NCI-H1694 (cell line): ENCODE results near the gene ACTN4.

Source experiments
- DNase-seq: peaks from one replicate; lab custom pipeline; 2025; lab: John Stamatoyannopoulos, UW

The ACTN4 gene

DNA sequence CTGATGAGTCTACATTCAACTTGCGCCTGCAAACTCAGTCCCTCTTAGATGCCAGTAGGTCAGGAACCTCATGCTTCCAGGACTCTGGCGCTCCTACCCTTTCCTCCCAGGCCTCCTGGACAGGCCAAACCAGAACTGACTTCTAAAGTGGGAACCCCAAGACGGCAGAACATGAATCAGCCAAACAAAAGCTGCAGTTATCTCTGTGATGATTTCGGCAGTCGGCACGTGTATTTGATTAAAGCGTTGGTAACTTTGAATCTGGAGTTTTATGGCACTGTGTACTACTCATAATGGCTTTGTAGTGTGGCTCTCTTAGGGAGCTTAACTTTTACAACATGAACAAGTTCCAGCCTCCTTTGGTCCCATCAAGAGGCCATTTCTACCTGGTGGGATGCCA lies 13.7 kb downstream of the ACTN4 start:
- DNase-seq = no peak

DNA sequence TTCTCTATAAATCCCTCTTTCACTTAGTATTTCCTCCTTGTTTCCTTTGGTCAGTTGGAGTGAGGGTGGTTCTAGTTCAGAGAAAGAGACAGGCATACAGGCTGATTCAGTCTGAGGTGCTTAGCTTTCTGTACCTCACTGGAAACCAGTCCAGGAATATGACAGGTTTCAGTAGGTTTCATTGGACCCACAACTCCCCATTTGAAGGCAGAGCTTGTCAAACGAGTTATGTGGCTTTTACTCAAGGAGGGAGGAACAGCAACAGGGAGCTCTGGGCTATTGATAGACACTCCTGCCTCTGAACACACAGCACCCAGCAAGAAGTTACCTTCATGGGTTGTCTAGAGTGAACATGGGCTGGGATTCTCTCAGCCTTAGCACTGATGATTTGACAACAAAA lies 14.5 kb downstream of the ACTN4 start:
- DNase-seq = no peak

DNA sequence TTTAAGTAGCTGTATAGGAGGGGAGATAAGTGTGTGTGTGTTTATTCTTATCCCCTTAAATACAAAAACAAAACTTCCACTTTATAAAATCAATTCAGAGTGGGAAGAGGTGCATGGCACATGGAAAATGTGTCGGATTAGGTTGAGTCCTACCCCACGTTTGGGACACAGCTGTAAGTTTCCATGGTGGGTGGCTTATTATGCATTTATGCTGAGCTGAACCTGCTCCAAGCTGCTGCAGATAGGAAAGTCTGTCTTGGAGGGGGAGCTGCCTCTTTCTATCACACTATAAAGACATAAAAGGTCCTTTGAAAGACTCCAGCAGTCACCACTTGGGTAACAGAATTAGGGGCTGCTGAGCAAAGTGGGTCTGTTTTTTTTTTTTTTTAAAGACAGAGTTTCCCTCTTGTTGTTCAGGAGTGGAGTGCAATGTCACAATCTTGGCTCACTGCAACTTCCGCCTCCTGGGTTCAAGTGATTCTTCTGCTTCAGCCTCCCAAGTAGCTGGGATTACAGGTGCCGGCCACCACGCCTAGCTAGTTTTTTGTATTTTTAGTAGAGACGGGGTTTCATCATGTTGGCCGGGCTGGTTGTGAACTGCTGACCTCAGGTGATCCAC lies 15.2 kb downstream of the ACTN4 start:
- no peak for DNase-seq

DNA sequence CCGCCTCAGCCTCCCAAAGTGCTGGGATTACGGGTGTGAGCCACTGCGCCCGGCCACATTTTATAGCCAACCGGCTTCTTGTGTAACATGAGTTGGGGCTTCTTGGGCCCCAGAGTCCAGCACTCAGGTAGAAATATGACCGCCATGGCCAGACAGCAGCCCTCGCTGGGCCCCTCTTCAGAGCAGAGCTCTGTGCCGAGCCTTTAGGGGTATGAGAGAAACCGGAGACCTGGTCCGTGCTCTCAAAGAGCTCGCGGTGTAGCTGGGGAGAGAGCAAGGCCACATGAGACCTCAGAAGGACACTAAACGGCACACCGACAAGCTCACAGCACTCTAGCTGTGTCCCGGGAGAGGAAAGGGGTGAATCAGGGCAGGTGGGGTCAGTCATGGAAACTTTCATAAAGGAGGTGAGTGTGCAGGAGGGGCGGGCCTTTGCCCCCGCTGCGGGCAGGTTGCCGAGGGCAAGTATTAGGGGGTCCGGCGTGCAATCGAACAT lies 15.8 kb downstream of the ACTN4 start:
- DNase-seq = no peak

DNA sequence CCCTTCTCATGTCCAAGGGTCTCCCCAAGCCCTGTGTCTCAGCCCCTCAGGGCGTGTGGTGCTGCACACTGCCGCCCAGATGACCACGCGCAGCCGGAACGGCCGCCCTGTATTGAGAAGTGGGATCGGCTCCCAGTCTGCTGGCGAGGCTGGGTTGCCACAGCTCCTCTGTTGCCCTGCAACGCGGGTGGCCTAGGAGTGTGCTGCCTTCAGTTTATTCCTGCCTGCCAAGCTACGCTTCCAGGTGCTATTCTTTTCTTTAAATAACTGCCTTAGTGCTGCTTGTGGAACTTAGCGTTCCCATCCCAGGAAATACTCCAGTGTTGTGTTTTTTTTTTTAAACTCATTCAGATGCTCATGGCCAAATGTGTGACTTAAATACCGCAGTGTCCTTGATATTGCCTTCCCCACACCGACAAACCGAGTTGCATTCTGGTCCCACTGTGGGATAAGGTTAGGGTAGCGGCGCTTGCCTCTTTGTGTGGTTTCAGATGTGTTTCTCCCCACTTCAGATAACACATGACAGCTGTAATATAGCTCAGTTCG lies 16.6 kb downstream of the ACTN4 start:
- no peak for DNase-seq

DNA sequence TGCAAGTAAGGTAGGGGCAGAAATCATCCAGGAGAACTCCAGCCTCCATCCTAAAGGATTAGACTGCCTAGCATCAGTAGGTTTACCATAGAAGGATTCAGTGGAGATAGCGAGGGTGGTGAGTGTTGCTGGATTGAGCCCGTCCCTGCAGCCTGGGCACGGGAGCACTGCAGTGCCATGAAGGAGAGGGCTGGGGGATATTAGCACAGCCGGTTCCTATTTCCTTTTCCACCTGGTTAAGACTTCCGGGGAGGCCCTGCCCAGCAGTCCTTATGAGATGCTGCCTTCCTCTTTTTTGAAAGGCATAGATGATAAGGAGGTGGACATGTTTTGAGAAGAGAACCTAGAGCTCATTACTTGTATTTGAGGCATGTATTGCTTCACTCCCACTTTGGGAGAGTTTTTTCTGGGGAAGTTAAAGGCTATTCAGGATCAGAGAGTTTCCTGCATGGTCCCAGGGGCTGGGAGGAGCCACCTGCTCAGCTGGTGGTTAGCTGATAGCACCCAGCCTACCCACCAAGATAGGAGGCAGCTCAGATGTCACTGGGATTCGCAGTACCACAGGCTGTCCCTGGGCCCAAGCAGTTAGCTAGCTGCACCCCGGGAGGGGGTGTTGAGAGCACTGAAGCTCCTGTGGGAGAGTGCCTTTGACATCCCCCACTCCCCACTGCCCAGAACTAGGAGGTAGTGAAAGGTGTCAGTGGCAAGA lies 17.2 kb downstream of the ACTN4 start:
- DNase-seq = no peak

DNA sequence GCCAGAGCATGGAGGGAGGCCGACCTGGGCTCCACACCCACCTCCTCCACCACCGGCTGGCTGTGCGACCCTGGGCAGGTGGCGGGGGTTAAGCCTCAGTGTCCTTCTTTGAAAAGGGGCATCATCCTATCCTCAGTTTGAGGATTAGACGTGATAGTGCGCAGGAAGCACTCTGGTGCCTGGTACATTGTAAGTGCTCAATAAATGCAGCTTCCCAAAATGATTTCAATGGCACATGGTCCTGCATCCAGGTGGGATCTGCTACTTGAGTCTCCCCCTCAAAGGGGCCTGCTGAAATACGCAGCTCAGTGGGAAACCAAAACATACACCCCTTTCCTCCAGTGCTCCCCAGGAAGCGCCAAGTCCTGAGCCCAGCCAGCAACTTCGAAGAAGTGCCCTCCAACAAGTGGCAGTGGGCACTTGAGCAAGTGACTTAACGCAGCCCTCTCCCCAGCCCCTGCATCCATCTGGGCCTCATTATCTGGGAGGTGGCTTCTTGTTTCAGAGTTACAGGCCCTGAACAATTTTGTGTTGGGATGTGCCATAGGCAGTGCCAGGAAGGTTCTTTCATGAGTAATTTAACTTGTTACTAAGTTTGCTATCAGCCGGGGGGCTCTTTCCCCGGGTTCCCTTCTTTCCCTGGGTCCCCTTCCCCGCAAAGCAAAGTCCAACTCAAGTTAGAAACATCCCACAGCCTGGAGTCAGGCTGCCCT lies 17.9 kb downstream of the ACTN4 start:
- no peak for DNase-seq

DNA sequence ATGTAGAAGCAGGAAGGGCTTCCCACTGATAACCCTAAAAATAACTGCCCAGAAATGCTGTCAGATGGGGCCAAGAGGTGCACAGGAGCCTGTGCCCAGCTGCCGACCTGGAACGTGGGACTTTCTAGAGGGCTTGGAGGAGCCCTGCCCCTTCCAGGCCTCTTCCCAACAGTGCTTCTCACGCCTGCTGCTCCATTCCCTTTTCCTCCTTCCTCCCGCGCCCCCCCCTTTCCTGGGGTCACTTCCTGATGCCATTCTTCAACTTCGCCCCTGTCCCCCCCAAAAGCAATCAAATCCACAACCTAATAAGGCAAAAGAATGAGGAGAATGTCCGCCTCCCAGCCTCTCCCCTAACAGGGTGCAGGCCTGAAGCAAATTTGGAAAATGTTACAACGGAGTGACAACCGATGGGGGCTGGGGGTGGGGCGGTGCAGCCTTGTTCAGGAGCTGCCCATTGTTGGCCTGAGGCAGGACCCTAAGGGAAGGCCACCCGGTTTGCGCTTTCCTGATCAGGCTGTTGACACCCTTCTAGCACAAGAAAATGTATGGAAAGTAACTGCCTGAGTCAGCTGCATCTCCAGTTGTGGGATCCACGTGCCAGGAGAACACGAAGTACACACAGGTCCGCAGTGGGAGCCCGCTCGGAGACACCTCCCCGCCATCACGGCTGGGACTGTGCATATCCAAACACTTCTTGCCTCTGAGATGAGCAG lies 18.7 kb downstream of the ACTN4 start:
- DNase-seq = no peak

DNA sequence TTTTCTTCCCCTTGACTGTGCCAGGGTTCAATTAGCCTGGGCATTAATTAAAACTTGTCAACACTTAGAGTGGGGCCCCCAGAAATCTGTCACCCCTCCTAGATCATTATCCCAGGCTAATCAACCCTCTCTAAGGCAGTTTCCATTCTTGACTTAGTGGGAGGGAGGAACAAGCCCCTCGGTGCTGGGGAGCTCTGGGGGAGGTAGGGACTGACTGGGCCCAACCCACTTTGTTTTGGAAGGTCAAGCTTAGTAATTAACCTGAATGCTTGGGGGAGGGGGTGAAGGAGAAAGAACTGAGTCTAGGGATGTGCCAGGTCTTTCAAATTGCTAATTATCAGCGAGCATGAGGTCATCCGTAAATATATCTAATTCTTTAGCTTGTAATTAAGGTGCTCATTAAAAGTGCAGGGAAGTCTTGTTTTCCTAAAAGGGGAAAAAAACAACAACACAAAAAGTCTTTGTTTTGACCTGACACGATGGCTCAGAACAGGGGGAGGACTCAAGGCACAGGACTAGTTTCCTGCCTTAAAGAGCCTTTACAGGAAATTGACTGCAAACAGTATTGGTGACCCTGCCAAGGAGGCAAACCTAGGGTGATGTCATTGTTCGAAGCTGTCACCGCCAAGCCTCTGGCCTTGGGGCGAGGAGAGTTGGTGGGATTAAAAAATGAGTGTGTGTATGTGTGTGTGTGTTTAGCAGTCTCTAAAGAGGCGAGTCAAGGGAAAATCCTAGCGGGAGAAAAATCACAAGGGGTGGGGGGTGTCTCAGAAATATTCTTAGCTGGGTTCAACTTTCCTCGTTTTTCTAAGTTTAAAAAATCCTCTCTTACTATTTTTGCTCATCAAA lies 19.4 kb downstream of the ACTN4 start:
- DNase-seq = no peak

DNA sequence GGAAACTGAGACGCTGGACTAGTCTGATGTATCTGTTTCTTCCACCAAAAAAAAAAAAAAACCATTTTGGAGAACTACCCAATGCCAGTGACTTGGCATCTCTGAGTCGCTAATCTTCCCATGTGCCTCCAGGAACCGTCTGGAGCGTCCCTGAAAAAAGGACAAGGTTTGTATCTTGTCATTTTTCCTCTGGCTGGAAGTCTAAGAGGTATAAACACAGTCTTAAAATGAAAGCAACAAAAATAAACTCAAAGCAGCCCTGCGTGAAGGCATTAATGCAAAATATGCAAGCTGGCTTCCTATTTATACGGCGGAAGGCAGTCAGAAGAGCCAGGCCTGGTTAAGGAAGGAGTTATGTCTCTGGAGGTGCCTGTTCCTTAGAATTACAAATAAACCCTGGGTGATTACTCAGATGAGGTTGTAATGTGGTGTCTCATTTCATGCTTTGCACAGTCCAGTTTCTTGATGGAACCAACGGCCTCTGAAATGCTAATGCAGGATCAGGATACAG lies 20.3 kb downstream of the ACTN4 start:
- no peak for DNase-seq

DNA sequence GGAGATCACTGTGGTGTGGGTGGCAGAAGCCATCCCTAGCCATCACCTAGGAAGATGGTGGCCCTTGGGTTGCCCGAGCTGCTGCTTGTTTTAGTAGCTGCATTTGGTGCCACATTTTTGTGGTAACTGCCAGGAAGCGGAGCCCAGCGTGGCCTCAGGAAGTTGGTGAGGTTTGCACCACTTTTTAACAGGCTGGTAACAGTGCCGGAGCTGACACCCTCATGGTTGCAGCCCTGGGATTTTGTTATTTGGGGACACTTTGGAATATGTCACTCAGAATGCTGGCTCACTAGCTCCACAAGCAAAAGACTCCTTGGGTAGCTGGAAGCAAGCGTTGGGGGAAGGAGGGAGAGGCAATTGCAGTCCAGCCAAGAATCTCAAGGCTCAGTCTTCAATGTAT lies 22.1 kb downstream of the ACTN4 start:
- no peak for DNase-seq

DNA sequence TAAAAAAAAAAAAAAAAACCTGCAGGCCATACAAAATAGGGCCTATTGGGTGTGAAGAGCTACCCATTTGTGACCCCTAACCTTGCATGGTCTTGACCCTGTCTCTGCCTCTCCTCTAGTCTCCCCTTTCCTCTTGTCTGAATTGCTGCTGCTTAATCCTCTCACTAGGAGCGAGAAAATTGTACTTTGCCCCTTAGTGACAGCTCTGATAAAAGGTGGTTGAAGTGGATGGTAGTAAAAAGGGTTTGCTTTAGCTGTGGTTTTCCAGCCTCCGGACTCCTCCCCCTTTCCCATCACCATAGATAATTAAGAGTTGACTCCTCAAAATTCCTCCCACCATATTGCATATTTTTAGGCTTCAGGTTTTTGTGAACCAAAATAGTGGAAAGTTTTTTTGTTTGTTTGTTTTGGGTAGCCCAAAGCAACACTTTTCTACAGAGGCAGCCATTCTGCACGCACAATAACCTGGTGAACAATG lies 23.5 kb downstream of the ACTN4 start:
- no peak for DNase-seq

DNA sequence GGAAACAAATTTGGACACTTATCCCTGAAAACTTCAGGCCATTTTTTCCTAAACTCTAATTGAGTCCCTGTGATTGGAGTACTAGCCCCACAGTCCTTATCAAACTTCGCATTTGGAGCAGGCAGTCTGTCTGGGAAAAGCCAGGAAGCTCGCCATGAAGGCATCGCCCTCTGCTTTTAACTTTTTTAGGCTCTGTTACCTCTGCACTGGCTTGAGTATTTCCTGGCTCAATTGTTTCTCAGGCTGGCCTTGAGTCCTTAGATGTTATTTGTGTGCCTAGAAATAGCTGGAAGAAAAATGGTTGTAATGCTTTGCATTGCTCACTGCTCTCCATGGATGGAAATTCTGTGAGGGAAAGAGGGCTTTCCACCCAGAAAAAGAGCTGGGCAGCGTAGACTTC lies 24.2 kb downstream of the ACTN4 start:
- DNase-seq = no peak

DNA sequence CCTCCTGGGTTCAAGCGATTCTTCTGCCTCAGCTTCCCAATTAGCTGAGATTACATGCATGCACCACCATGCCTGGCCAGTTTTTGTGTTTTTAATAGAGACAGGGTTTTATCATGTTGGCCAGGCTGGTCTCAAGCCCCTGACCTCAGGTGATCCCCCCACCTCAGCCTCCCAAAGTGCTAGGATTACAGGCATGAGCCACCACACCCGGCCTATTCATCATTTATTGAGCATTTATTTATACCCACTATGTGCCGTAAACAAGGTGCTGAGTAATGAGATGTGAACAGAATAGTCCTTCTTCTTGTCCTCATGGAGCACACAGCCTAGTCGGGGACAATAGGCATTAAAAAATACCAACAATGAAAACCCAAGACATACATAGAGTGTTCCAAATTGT lies 25.6 kb downstream of the ACTN4 start:
- DNase-seq = no peak

DNA sequence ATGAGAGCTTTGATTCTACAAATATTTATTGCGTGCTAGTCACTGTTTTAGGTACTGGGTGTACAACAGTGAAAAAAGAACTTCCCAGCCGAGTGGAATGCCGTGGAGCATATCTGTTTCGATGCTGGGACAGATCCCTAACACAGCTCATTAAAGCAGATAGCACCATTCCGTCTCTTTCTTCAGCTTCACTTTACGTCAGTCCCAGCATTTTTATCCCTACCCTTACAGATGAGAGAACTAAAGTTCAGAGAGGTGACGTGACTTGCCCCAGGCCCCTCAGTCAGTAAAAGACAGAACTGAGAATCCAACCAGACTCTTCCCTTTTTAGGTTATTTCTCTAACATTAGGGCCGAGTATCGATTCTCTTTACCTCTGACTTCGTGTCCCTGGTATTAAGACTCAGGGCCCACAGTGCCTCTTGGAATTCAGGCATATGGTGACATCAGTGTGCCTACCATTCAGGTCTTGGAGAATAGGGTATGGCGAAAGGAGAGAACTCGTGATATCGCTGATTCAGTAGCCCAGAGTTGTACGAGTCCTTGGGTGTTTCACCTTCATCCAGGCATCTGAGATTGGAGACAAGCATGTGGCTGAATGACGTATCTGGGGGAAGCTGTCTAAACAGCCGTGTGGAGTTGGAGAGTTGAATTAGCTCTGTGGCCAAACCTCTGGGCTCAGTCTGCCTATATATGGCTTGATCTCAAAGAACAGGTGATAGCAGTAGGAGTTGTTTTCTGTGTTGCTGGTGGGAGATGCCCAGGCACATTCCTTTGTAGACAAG lies 27.1 kb downstream of the ACTN4 start:
- no peak for DNase-seq

DNA sequence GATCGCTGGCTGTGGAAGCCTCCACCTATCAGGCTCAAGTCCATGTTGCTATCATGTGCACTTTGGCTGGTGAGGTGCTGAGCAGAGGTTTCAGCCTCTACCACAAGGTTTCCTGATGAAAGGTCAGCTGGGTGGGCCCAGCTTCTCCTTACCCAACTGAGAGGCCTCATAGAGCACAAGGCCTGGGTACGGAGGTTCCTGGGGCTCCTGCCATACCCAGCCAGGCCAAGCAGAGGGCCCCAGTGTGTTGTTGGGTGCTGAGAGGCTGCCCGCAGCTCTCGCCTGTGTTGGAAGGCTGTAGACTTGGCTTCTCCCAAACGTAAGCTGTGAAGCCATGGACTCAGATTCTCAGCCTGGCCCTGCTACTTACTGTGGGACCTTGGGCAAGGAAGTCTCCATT lies 28.2 kb downstream of the ACTN4 start:
- no peak for DNase-seq

DNA sequence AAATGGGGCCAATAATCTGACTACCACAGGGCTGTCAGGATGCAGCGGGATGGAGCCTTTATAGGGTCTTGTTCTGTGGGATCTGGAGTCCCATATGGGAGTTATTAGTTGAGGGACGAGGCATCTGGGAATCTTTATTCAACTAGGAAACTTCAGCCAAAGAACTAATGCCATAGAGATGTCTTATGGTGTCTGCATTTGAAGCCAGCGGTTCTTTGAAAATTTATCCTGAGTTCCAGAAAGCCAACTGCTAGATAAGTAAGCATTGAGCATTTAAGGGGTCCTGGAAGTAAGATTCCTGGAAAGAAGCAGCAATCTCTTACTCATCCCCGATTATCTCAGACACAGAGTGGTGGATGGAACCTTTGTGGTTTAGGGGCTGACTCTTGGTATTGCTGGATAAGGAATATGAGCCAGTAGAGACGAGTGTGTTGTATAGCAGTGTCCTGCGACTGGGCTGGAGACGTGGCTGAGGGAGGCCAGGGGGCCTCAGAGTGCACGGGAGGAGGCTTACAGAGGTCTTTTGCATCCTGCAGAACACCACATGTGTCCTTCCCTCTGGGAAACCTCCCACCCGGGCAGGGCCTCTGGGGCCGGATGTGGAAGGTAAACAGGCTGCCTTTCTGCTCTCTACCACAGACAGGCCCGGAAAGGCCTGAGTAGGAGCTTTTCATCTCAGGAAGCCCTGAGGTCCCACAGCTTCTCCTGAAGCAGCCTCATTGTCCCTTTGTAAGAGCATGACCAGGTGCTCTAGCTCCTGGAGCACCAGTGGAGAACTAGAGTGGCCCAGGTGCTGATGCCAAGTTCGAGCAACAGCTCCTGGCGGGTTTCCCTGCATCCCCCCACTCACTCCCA lies 28.8 kb downstream of the ACTN4 start:
- no peak for DNase-seq

DNA sequence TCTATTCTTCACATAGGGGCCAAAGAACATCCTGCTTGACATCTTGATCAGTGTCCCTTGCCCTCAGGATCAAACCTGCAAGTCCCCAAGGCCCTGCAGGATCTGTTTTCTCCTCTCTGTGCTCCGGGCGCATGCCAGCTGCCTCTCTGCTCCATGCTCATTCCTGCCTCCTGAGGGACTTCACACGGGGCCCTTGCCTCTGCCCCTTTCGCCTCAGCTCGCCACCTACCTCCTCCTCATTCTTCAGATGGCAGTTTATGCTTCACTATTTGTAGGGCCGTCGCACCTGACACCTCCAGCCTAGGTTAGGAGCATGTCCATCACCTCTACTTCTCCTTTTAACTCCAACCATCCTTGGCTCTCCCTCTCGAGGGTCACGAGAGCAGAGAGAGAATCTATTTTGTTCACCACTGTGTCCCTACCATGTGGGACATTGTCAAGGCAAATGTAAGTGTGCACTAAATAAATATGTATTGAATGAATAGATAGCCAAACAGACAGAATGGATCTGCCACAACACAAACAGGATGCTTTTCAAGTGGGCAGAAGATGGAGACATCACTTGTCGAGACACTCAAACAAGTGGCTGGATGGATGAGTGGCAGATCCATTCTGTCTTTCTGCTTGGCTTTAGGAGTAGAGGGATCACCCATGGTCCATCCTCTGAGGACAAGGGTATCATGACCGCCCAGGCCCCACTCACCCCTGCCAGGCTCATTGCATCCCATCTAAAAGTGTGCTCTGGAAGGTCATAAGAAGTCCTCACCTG lies 29.6 kb downstream of the ACTN4 start:
- no peak for DNase-seq
